Measurements from ENCODE around the gene EPAS1.

DNA sequence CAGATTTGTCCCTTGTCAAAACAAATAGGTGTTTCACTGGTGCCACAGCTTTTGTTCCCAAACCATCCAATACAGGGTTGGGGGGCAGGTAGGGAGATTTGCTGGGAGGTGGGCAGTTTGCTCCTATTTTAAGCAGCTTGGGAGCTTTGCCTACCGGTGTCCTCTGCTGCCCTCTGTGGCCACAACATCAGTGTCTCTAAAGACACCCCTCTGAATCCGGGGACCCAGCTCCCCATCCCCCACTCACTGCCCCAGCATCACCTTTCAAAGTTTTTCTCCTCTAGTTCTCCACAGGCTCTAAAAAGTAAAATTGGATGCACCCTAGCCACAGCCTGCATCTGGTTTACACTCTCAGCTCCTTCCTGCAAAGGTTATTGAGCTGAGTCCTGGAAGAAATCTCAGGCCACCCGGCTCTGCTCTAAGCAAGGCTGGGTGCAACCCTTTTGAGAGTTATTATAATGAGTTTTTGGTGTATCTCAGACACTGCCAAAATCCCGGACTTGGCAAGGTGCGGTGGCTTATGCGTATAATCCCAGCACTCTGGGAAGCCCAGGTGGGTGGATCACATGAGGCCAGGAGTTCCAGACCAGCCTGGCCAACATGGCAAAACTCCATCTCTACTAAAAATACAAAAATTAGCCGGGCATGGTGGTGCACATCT, 2.9 kb upstream of the EPAS1 start:
- TF ChIP-seq, protein P1, sequence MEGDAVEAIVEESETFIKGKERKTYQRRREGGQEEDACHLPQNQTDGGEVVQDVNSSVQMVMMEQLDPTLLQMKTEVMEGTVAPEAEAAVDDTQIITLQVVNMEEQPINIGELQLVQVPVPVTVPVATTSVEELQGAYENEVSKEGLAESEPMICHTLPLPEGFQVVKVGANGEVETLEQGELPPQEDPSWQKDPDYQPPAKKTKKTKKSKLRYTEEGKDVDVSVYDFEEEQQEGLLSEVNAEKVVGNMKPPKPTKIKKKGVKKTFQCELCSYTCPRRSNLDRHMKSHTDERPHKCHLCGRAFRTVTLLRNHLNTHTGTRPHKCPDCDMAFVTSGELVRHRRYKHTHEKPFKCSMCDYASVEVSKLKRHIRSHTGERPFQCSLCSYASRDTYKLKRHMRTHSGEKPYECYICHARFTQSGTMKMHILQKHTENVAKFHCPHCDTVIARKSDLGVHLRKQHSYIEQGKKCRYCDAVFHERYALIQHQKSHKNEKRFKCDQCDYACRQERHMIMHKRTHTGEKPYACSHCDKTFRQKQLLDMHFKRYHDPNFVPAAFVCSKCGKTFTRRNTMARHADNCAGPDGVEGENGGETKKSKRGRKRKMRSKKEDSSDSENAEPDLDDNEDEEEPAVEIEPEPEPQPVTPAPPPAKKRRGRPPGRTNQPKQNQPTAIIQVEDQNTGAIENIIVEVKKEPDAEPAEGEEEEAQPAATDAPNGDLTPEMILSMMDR (IDR thresholded peaks at IDR 0.05), result peak in 3 of 4 experiments; percentile 30 to 48 (median 38)
- no peak for TF ChIP-seq POLR2A (IDR thresholded peaks at IDR 0.05)

Measured in uterus (tissue), 2 donors.